ENCODE results near the gene CTNNBL1.

The CTNNBL1 gene

DNA sequence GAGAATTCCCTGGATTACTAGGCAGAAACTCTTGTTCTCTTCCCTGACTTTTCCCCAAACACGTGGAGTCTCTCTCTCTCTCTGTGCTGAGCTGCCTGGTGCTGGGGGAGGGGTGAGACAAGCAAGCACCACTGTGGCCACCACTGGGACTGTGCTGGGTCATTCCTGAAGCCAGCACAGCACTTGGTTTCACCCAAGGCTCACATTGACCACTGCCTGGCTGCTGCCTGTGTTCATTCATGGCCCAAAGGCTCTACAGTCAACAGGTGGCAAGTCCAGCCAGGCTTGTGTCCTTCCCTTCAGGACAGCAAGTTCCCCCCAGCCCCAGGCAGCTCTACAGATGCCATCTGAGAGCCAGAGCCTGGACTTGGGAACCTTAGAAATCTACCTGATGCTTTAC is 92.2 kb downstream of the CTNNBL1 start:
- Histone ChIP-seq H3K79me2 (ENCODE audit: insufficient read depth, low read depth) (no peaks in the 10 kb centered on the region), H3K27ac (no peak overlapping the region), H2AFZ (ENCODE audit: low read depth) (no peak overlapping the region), H3K27me3 (ENCODE audit: insufficient read depth, low read depth) (no peaks in the 10 kb centered on the region), H3K4me3 (IDR thresholded peaks at IDR 0.05; ENCODE audit: insufficient read depth, low read depth, low read length) (no peak overlapping the region), H3K36me3 (ENCODE audit: insufficient read depth) (no peaks in the 10 kb centered on the region), H3K9ac (no peak overlapping the region), H3K4me2 (no peak overlapping the region), H4K20me1 (ENCODE audit: insufficient read depth) (no peaks in the 10 kb centered on the region), H3K4me1 (ENCODE audit: low read depth, poor library complexity, severe bottlenecking) (peaks cover 22% of the 10 kb centered on the region)
- TF ChIP-seq, protein P1, sequence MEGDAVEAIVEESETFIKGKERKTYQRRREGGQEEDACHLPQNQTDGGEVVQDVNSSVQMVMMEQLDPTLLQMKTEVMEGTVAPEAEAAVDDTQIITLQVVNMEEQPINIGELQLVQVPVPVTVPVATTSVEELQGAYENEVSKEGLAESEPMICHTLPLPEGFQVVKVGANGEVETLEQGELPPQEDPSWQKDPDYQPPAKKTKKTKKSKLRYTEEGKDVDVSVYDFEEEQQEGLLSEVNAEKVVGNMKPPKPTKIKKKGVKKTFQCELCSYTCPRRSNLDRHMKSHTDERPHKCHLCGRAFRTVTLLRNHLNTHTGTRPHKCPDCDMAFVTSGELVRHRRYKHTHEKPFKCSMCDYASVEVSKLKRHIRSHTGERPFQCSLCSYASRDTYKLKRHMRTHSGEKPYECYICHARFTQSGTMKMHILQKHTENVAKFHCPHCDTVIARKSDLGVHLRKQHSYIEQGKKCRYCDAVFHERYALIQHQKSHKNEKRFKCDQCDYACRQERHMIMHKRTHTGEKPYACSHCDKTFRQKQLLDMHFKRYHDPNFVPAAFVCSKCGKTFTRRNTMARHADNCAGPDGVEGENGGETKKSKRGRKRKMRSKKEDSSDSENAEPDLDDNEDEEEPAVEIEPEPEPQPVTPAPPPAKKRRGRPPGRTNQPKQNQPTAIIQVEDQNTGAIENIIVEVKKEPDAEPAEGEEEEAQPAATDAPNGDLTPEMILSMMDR (conservative IDR thresholded peaks at IDR 0.05; ENCODE audit: low read depth, low read length) = no peak

DNA sequence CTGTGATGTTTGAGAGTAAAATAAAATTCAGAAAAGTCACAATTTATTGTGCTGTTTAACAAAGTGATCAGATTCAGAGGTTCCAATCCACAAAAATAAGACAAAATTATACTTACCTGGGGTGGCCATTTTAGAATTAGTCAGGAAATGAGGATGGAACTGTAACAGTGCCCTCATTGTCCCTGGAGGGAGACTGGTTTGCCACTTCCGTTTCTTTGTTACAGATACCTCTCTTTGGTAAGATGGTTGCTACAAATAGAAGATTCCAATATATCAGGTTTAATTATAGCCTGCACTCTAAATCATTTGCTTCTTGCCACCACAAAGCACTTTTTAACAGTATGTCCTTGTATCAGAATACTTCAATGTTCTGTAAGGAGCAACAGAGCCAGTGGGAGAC is 95.6 kb downstream of the CTNNBL1 start:
- Histone ChIP-seq H3K79me2 (ENCODE audit: insufficient read depth, low read depth) (no peaks in the 10 kb centered on the region), H3K36me3 (ENCODE audit: insufficient read depth) (no peaks in the 10 kb centered on the region), H3K27ac (no peak overlapping the region), H3K4me1 (ENCODE audit: low read depth, poor library complexity, severe bottlenecking) (no peaks in the 10 kb centered on the region), H3K9ac (no peak overlapping the region), H3K4me3 (IDR thresholded peaks at IDR 0.05; ENCODE audit: insufficient read depth, low read depth, low read length) (no peak overlapping the region), H3K27me3 (ENCODE audit: insufficient read depth, low read depth) (no peaks in the 10 kb centered on the region), H3K4me2 (no peak overlapping the region), H4K20me1 (ENCODE audit: insufficient read depth) (no peaks in the 10 kb centered on the region), H2AFZ (ENCODE audit: low read depth) (no peak overlapping the region)
- TF ChIP-seq, protein P1 (conservative IDR thresholded peaks at IDR 0.05; ENCODE audit: low read depth, low read length) = no peak

- no peak overlapping the region for H3K4me3 ChIP-seq (IDR thresholded peaks at IDR 0.05; ENCODE audit: insufficient read depth, low read depth, low read length)
- H3K27ac ChIP-seq = no peak overlapping the region
- H3K4me2 ChIP-seq = no peak overlapping the region
- no peaks in the 10 kb centered on the region for H3K4me1 ChIP-seq (ENCODE audit: low read depth, poor library complexity, severe bottlenecking)
- no peaks in the 10 kb centered on the region for H3K79me2 ChIP-seq (ENCODE audit: insufficient read depth, low read depth)
- H3K9ac ChIP-seq = no peak overlapping the region
- H4K20me1 ChIP-seq (ENCODE audit: insufficient read depth) = no peaks in the 10 kb centered on the region
- H2AFZ ChIP-seq (ENCODE audit: low read depth) = no peak overlapping the region
- TF ChIP-seq, protein P1 (conservative IDR thresholded peaks at IDR 0.05; ENCODE audit: low read depth, low read length) = no peak
- H3K36me3 ChIP-seq (ENCODE audit: insufficient read depth) = no peaks in the 10 kb centered on the region
- H3K27me3 ChIP-seq (ENCODE audit: insufficient read depth, low read depth) = no peaks in the 10 kb centered on the region
Measured at GRCh38 chr20:37790900-37791299, 97.1 kb downstream of the CTNNBL1 start.

DNA sequence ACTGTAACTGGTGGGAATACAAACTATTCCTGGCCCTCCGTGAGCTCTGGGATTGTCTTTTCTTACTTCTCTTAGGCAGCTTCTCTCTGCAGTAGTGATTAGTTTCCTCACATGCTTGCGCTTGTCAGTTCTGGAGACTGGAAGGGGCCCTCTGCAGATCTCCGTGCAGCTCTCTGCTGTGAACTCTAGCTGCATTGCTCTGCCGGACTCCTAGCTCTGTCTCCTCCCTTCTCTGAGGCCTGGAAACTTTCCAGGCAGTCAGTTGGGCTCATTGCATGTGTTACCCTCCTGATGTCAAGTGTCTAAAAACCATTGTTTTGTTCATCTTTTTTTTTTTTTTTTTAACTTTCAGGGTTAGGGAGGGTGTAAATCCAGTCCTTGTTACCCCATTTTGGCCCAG is 102.3 kb downstream of the CTNNBL1 start:
- no peak overlapping the region for H3K27ac ChIP-seq
- no peak overlapping the region for H3K4me2 ChIP-seq
- H3K79me2 ChIP-seq (ENCODE audit: insufficient read depth, low read depth) = no peaks in the 10 kb centered on the region
- no peaks in the 10 kb centered on the region for H3K27me3 ChIP-seq (ENCODE audit: insufficient read depth, low read depth)
- H3K4me1 ChIP-seq (ENCODE audit: low read depth, poor library complexity, severe bottlenecking) = no peaks in the 10 kb centered on the region
- H3K4me3 ChIP-seq (IDR thresholded peaks at IDR 0.05; ENCODE audit: insufficient read depth, low read depth, low read length) = no peak overlapping the region
- H4K20me1 ChIP-seq (ENCODE audit: insufficient read depth) = no peaks in the 10 kb centered on the region
- no peak overlapping the region for H3K9ac ChIP-seq
- no peak overlapping the region for H2AFZ ChIP-seq (ENCODE audit: low read depth)
- TF ChIP-seq, protein P1 (conservative IDR thresholded peaks at IDR 0.05; ENCODE audit: low read depth, low read length) = no peak
- no peaks in the 10 kb centered on the region for H3K36me3 ChIP-seq (ENCODE audit: insufficient read depth)
